Tibial nerve (tissue), 4 donors: ENCODE data around the gene BARHL1. TPM values are rescaled to one million over a fixed set of nuclear protein-coding genes. Genes with fewer than 3 reads are reported as not detected.

Experiments used
- DNase-seq, 2 donors: peaks; one replicate each; pipeline ENCODE4 v3.0.0-alpha.2; 2019; ENCODE audit warnings: low spot score in 2 of 2
- H3K27ac ChIP-seq, 4 donors: fragments of 200-600 bp; sonication (generic) in 3 of 4; one replicate each; pipeline ENCODE4 v1.5.1; 2017 to 2019; ENCODE audit warnings: mild to moderate bottlenecking in 1 of 4
- H3K27me3 ChIP-seq, 2 donors: fragments of 200-600 bp; sonication (generic) in 1 of 2; one replicate each; pipeline versions ENCODE4 v1.5.1 to v1.6.0; 2017 to 2019
- H3K36me3 ChIP-seq, 3 donors: fragments of 200-600 bp; sonication (generic); one replicate each; pipeline ENCODE4 v1.5.1; 2018 to 2019
- H3K4me1 ChIP-seq, 4 donors: fragments of 200-600 bp; sonication (generic) in 3 of 4; one replicate each; pipeline ENCODE4 v1.5.1; 2017 to 2019
- H3K4me3 ChIP-seq, 4 donors: fragments of 200-600 bp; sonication (generic) in 3 of 4; one replicate each; pipeline ENCODE4 v1.5.1; 2017 to 2019; ENCODE audit warnings: mild to moderate bottlenecking in 1 of 4, moderate library complexity in 1 of 4
- H3K9me3 ChIP-seq, 4 donors: fragments of 200-600 bp; sonication (generic) in 3 of 4; one replicate each; pipeline ENCODE4 v1.5.1; 2017 to 2019
- EP300 ChIP-seq, 2 donors: sonication (generic); formaldehyde crosslinking; IDR thresholded peaks; one replicate each; pipeline ENCODE4 v1.6.1; 2017; ENCODE audit warnings: antibody characterized with exemption in 2 of 2, mild to moderate bottlenecking in 1 of 2
- POLR2A ChIP-seq, 2 donors: fragments of 450-650 bp; IDR thresholded peaks; one replicate each; pipeline ENCODE4 v1.6.1; 2017; ENCODE audit warnings: antibody characterized with exemption in 2 of 2, mild to moderate bottlenecking in 2 of 2, moderate library complexity in 2 of 2
- WGBS, 2 donors: methylation state at CpG; one replicate each; pipeline ENCODE4 v1.1.5; 2018; 5-methylcytosine and 5-hydroxymethylcytosine counted together
- total RNA-seq, 4 donors: library from RNA; depleted of rRNA; stranded (reverse); fragments of >200 nt; gene quantifications; one replicate each; pipeline ENCODE4 v1.1.0, GENCODE V29; 2016
- TF ChIP-seq, protein P1 (sequence below), 5 experiments: fragments of 200-600 bp in 3 of 5; fragments of 450-650 bp in 2 of 5; sonication (generic) in 3 of 5; IDR thresholded peaks; one replicate each; pipeline ENCODE4 v1.5.1; 2016 to 2019; ENCODE audit warnings: antibody characterized with exemption in 5 of 5, mild to moderate bottlenecking in 3 of 5, moderate library complexity in 2 of 5

The BARHL1 gene
- total RNA-seq, 4 donors from 2014 or later, result not detected

DNA sequence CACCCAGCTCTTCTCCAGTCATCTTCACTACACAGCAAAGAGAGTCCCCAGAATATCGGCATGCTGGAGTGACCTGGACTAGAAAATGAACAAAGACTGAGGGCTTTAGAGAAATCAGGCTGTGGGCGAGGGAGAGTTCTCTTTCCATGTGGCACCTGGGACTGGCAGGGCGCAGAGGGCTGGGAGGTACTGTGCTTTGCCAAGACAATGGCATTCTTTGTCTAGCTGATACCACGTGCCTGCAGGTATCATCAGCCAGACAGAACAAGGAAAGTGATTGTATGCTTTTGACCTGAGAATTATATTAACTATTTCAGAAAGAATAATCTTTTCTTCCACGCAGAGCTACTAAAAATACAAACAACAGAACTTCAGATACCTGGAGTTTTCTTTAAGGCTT is 56.9 kb downstream of the BARHL1 start:
- Histone ChIP-seq H3K4me3 (no peak overlapping the region), H3K36me3 (peaks cover 0 to 93% (median 0%) of the 10 kb centered on the region in 3 donors), H3K4me1 (no peaks in the 10 kb centered on the region), H3K27me3 (no peaks in the 10 kb centered on the region), H3K9me3 (no peaks in the 10 kb centered on the region), H3K27ac (no peak overlapping the region)
- TF ChIP-seq POLR2A (IDR thresholded peaks at IDR 0.05), result no peak
- TF ChIP-seq EP300 (IDR thresholded peaks at IDR 0.05), result no peak
- TF ChIP-seq, protein P1, sequence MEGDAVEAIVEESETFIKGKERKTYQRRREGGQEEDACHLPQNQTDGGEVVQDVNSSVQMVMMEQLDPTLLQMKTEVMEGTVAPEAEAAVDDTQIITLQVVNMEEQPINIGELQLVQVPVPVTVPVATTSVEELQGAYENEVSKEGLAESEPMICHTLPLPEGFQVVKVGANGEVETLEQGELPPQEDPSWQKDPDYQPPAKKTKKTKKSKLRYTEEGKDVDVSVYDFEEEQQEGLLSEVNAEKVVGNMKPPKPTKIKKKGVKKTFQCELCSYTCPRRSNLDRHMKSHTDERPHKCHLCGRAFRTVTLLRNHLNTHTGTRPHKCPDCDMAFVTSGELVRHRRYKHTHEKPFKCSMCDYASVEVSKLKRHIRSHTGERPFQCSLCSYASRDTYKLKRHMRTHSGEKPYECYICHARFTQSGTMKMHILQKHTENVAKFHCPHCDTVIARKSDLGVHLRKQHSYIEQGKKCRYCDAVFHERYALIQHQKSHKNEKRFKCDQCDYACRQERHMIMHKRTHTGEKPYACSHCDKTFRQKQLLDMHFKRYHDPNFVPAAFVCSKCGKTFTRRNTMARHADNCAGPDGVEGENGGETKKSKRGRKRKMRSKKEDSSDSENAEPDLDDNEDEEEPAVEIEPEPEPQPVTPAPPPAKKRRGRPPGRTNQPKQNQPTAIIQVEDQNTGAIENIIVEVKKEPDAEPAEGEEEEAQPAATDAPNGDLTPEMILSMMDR (IDR thresholded peaks at IDR 0.05), result no peak
- DNase-seq, result no peak
- WGBS, 2 donors, result 81 to 83% methylated on average over 5 of the region's 5 CpGs

Other genes with a start within 250 kb of the BARHL1 start
- gene SETX, start 227.6 kb upstream of the BARHL1 start, total RNA-seq, result 10 to 100 TPM; 64.0 to 73.9 (median 65.1) TPM
- gene TTF1, start 175.8 kb upstream of the BARHL1 start, total RNA-seq, result 10 to 100 TPM in 3 of 4 donors, 1 to 10 TPM in 1; 9.6 to 30.4 (median 12.0) TPM
- under 1 TPM in 1 of 4 donors, not detected in 3; 0.66 TPM for gene CFAP77, start 172.4 kb upstream of the BARHL1 start, total RNA-seq
- 10 to 100 TPM; 27.6 to 38.7 (median 31.8) TPM for gene DDX31, start 87.4 kb downstream of the BARHL1 start, total RNA-seq
- gene GTF3C4, start 87.9 kb downstream of the BARHL1 start, total RNA-seq, result 10 to 100 TPM; 10.5 to 17.4 (median 16.2) TPM